ENCODE data around the gene ANKRD11. TPM values are rescaled to one million over a fixed set of nuclear protein-coding genes. Genes with fewer than 3 reads are reported as not detected.
"Not testable (repeated sequence)": the region's sequence is repeated elsewhere in the genome, so short reads cannot be mapped to it uniquely, and the experiment has no call there.

Gene ANKRD11
- total RNA-seq, 1 experiment from 2014 or later, result 47.1 TPM

GRCh38 chr16:89452925-89453324 lies 37.4 kb downstream of the ANKRD11 start:
- no peak for DNase-seq (ENCODE audit: low read depth)

- no peak for DNase-seq (ENCODE audit: low read depth)
These were observed 38.1 kb downstream of the ANKRD11 start for GRCh38 chr16:89452241-89452640.

- no peak for DNase-seq (ENCODE audit: low read depth)
These were observed 39.8 kb downstream of the ANKRD11 start for GRCh38 chr16:89450537-89450936.

GRCh38 chr16:89449726-89450335 lies 40.5 kb downstream of the ANKRD11 start:
- DNase-seq (ENCODE audit: low read depth), result peak; percentile 32

GRCh38 chr16:89448656-89449055 lies 41.7 kb downstream of the ANKRD11 start:
- DNase-seq (ENCODE audit: low read depth), result no peak

GRCh38 chr16:89446975-89447293 lies 43.4 kb downstream of the ANKRD11 start:
- no peak for DNase-seq (ENCODE audit: low read depth)

GRCh38 chr16:89446136-89446974 lies 44.0 kb downstream of the ANKRD11 start:
- no peak for DNase-seq (ENCODE audit: low read depth)

- no peak for DNase-seq (ENCODE audit: low read depth)
These were observed 45.2 kb downstream of the ANKRD11 start for GRCh38 chr16:89445166-89445565.

- no peak for DNase-seq (ENCODE audit: low read depth)
These were observed 45.6 kb downstream of the ANKRD11 start for GRCh38 chr16:89444728-89445127.

GRCh38 chr16:89444151-89444723 lies 46.1 kb downstream of the ANKRD11 start:
- DNase-seq (ENCODE audit: low read depth), result no peak

GRCh38 chr16:89443727-89444084 lies 46.7 kb downstream of the ANKRD11 start:
- DNase-seq (ENCODE audit: low read depth), result no peak

- peak; percentile 32 for DNase-seq (ENCODE audit: low read depth)
These were observed 47.2 kb downstream of the ANKRD11 start for GRCh38 chr16:89442990-89443726.

- DNase-seq (ENCODE audit: low read depth), result no peak
These were observed 47.8 kb downstream of the ANKRD11 start for GRCh38 chr16:89442588-89442987.

- no peak for DNase-seq (ENCODE audit: low read depth)
These were observed 50.7 kb downstream of the ANKRD11 start for GRCh38 chr16:89439659-89440058.

- DNase-seq (ENCODE audit: low read depth), result no peak
These were observed 52.4 kb downstream of the ANKRD11 start for GRCh38 chr16:89437991-89438390.

- DNase-seq (ENCODE audit: low read depth), result no peak
These were observed 52.9 kb downstream of the ANKRD11 start for GRCh38 chr16:89437251-89437987.

GRCh38 chr16:89436366-89436765 lies 54.0 kb downstream of the ANKRD11 start:
- no peak for DNase-seq (ENCODE audit: low read depth)

GRCh38 chr16:89435059-89435458 lies 55.3 kb downstream of the ANKRD11 start:
- DNase-seq (ENCODE audit: low read depth), result not testable (repeated sequence)

- no peak for DNase-seq (ENCODE audit: low read depth)
These were observed 55.9 kb downstream of the ANKRD11 start for GRCh38 chr16:89434490-89434889.

- not testable (repeated sequence) for DNase-seq (ENCODE audit: low read depth)
These were observed 56.9 kb downstream of the ANKRD11 start for GRCh38 chr16:89433363-89433984.

GRCh38 chr16:89431630-89432029 lies 58.7 kb downstream of the ANKRD11 start:
- no peak for DNase-seq (ENCODE audit: low read depth)
